Measurements from ENCODE around the gene PPP1R9B. TPM values are rescaled to one million over a fixed set of nuclear protein-coding genes. Genes with fewer than 3 reads are reported as not detected.

Gene PPP1R9B
- total RNA-seq, 1 donor from 2014 or later, result 92.6 TPM

GRCh38 chr17:50152736-50153135, 2.3 kb upstream of the PPP1R9B start:
- DNase-seq, result no peak
- Histone ChIP-seq H3K4me1 (peaks cover 48% of the 10 kb centered on the region), H3K4me3 (peak overlapping the region; percentile 78), H3K27me3 (ENCODE audit: low read depth) (no peaks in the 10 kb centered on the region), H3K27ac (peak overlapping the region; percentile 86), H3K9me3 (no peaks in the 10 kb centered on the region), H3K36me3 (no peaks in the 10 kb centered on the region)
- no peak for TF ChIP-seq CTCF (IDR thresholded peaks at IDR 0.05)
- intact Hi-C loops (cut with DNase I), result no loop called here
- no peak for ATAC-seq

- Histone ChIP-seq H3K9me3 (no peaks in the 10 kb centered on the region), H3K27me3 (ENCODE audit: low read depth) (no peaks in the 10 kb centered on the region), H3K4me1 (peaks cover 54% of the 10 kb centered on the region), H3K27ac (peak overlapping the region; percentile 86), H3K36me3 (peaks cover 3% of the 10 kb centered on the region), H3K4me3 (peak overlapping the region; percentile 78)
- intact Hi-C loops (cut with DNase I), result no loop called here
- DNase-seq (peak; percentile 88), ATAC-seq (peak; percentile 81 to 85)
- TF ChIP-seq CTCF (IDR thresholded peaks at IDR 0.05), result no peak
These were observed 1.6 kb upstream of the PPP1R9B start for GRCh38 chr17:50151937-50152547.

- intact Hi-C loops (cut with DNase I), result no loop called here
- H3K27ac ChIP-seq, result peak overlapping the region; percentile 86
- no peaks in the 10 kb centered on the region for H3K27me3 ChIP-seq (ENCODE audit: low read depth)
- DNase-seq (peak; percentile 94), ATAC-seq (peak; percentile 87 to 88)
- peaks cover 61% of the 10 kb centered on the region for H3K4me1 ChIP-seq
- peak; percentile 57 for TF ChIP-seq CTCF (IDR thresholded peaks at IDR 0.05)
- peak overlapping the region; percentile 78 for H3K4me3 ChIP-seq
- H3K36me3 ChIP-seq, result peaks cover 8% of the 10 kb centered on the region
- no peaks in the 10 kb centered on the region for H3K9me3 ChIP-seq
These were observed 812 bp upstream of the PPP1R9B start for GRCh38 chr17:50151041-50151936.

GRCh38 chr17:50149417-50150353, 792 bp downstream of the PPP1R9B start:
- Histone ChIP-seq H3K27ac (peak overlapping the region; percentile 86), H3K9me3 (no peaks in the 10 kb centered on the region), H3K36me3 (peaks cover 21% of the 10 kb centered on the region), H3K4me3 (peak overlapping the region; percentile 78), H3K4me1 (peaks cover 66% of the 10 kb centered on the region), H3K27me3 (ENCODE audit: low read depth) (no peaks in the 10 kb centered on the region)
- ATAC-seq (peak; percentile 14 to 40), DNase-seq (peak; percentile 85)
- no peak for TF ChIP-seq CTCF (IDR thresholded peaks at IDR 0.05)
- intact Hi-C loops (cut with DNase I), result no loop called here

GRCh38 chr17:50149091-50149416, 1.4 kb downstream of the PPP1R9B start:
- ATAC-seq (no peak), DNase-seq (no peak)
- Histone ChIP-seq H3K4me1 (peaks cover 64% of the 10 kb centered on the region), H3K27me3 (ENCODE audit: low read depth) (no peaks in the 10 kb centered on the region), H3K27ac (peak overlapping the region; percentile 86), H3K36me3 (peaks cover 28% of the 10 kb centered on the region), H3K9me3 (no peaks in the 10 kb centered on the region), H3K4me3 (peak overlapping the region; percentile 78)
- TF ChIP-seq CTCF (IDR thresholded peaks at IDR 0.05), result no peak
- intact Hi-C loops (cut with DNase I), result no loop called here
